Esophagus muscularis mucosa (tissue), 4 donors: ENCODE results near the gene CTDSPL.

ENCODE experiments used
- CTCF ChIP-seq, 3 experiments: fragments of 200-600 bp in 2 of 3; fragments of 450-650 bp in 1 of 3; sonication (generic) in 2 of 3; IDR thresholded peaks; one replicate each; pipeline ENCODE4 v1.5.1; 2017 to 2019; ENCODE audit warnings: antibody characterized with exemption in 3 of 3, mild to moderate bottlenecking in 2 of 3, moderate library complexity in 1 of 3
- EP300 ChIP-seq: sonication (generic); formaldehyde crosslinking; IDR thresholded peaks from one replicate; pipeline ENCODE4 v1.6.1; 2017; ENCODE audit warnings: antibody characterized with exemption
- POLR2A ChIP-seq: fragments of 450-650 bp; IDR thresholded peaks from one replicate; pipeline ENCODE4 v1.6.1; 2017; ENCODE audit warnings: antibody characterized with exemption, moderate library complexity, mild to moderate bottlenecking, low read depth
- POLR2AphosphoS5 ChIP-seq, 2 donors: sonication (generic); formaldehyde crosslinking; IDR thresholded peaks; one replicate each; pipeline ENCODE4 v1.6.1; 2017; ENCODE audit warnings: antibody characterized with exemption in 2 of 2

DNA sequence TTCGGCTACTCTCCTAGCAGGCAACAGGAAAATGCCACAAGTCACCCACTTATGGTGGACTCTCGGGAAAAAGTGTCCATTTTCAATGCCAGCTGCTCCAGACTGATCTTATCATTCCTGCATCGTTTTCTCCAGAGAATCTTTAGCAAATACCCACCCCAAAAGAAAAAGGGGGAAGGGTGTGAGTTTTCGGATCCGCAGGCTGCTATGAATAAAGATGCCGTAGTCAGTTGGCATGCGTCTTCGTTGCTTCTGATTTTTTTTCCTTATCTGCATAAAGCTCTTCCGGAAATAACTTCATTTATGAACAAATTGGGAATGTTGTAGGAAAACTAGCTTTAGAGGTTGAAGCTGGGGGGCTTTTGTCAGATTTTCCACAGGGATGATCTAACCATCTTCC is 106.5 kb downstream of the CTDSPL start:
- TF ChIP-seq POLR2A = no peak
- no peak for TF ChIP-seq CTCF (IDR thresholded peaks at IDR 0.05)
- TF ChIP-seq POLR2AphosphoS5 (IDR thresholded peaks at IDR 0.05) = no peak
- TF ChIP-seq EP300 = no peak
